K562 (cell line): Measurements from ENCODE around the gene SUDS3. TPM values are rescaled to one million over a fixed set of nuclear protein-coding genes. Genes with fewer than 3 reads are reported as not detected.
A peak's percentile ranks its signal among the peaks of the same experiment; 100 is the strongest.

Experiments used
- ATAC-seq: fragments of 200-7000 bp; cut with Tn5 transposase; 3 replicates; pipeline ENCODE4 v1.9.1; 2020; ENCODE audit warnings: moderate library complexity
- BruUV-seq: library from RNA; stranded (reverse); fragments of 400-500 nt; replicated peaks from 2 replicates; lab custom pipeline; 2021; lab: Mats Ljungman, UMichigan
- CTCF ChIA-PET: fragments of 300-600 bp; formaldehyde crosslinking; extraction: SDS; loops from one replicate; lab custom pipeline; 2021; ENCODE audit warnings: low intra/inter-chr PET ratio; lab: Yijun Ruan, JAX
- POLR2A ChIA-PET: fragments of 300-600, 350-650 bp; sonication (Branson Sonifier 250); formaldehyde crosslinking; extraction: SDS; loops from one replicate; lab custom pipeline; 2021; ENCODE audit warnings: antibody characterized with exemption, inconsistent platforms; lab: Yijun Ruan, JAX
- DNase-seq, 4 experiments: peaks; one replicate each; pipeline versions ENCODE4 v3.0.0 to v3.0.0-alpha.2; 2011 to 2018; ENCODE audit warnings: low spot score in 3 of 4, mixed read lengths in 3 of 4; ENCODE audit errors: extremely low read depth in 1 of 4
- FAIRE-seq: peaks from 2 replicates; lab custom pipeline; 2011; peaks lifted over from hg19 to GRCh38; lab: Jason Lieb, UNC
- H2AFZ ChIP-seq: 2 replicates; pipeline ENCODE4 v1.6.0; 2011; ENCODE audit warnings: low read depth, low read length, control low read depth, inconsistent platforms
- H3K27ac ChIP-seq: fragments of 200-600 bp; 3 replicates; pipeline ENCODE4 v1.8.0; 2011; ENCODE audit warnings: low read depth, mild to moderate bottlenecking, control low read depth, inconsistent platforms, low read length, moderate library complexity, mixed read lengths; ENCODE audit errors: extremely low read depth
- H3K27me3 ChIP-seq, 2 experiments: fragments of 300-600 bp in 1 of 2; 2 replicates in 1 of 2; 3 replicates in 1 of 2; pipeline versions ENCODE4 v1.6.0 to v1.8.0; 2011; ENCODE audit warnings: inconsistent platforms in 2 of 2, low read length in 2 of 2, mild to moderate bottlenecking in 1 of 2, mixed read lengths in 1 of 2, moderate library complexity in 1 of 2; ENCODE audit not compliant: control insufficient read depth in 2 of 2, insufficient read depth in 2 of 2
- H3K36me3 ChIP-seq: fragments of 300-600 bp; 3 replicates; pipeline ENCODE4 v1.8.0; 2011; ENCODE audit warnings: mild to moderate bottlenecking, low read length, inconsistent platforms; ENCODE audit not compliant: control insufficient read depth, insufficient read depth
- H3K4me1 ChIP-seq, 2 experiments: fragments of 200-600 bp in 1 of 2; replicated peaks in 1 of 2; 2 replicates in 1 of 2; 3 replicates in 1 of 2; pipeline versions ENCODE4 v1.5.1 to v1.8.0; 2011; ENCODE audit warnings: inconsistent platforms in 2 of 2, low read length in 2 of 2, mild to moderate bottlenecking in 1 of 2, mixed read lengths in 1 of 2, moderate library complexity in 1 of 2; ENCODE audit not compliant: control insufficient read depth in 2 of 2, insufficient read depth in 2 of 2
- H3K4me2 ChIP-seq: 2 replicates; pipeline ENCODE4 v1.6.1; 2011; ENCODE audit warnings: low read length, control low read depth, inconsistent platforms, mixed read lengths; ENCODE audit not compliant: insufficient read depth
- H3K4me3 ChIP-seq: fragments of 200-600 bp; sonication (generic), shearing (Covaris generic); 2 replicates; pipeline ENCODE4 v1.5.1; 2016; ENCODE audit warnings: control low read depth, inconsistent platforms
- H3K79me2 ChIP-seq: fragments of 200-600 bp; 3 replicates; pipeline ENCODE4 v1.8.0; 2011; ENCODE audit warnings: low read length, inconsistent platforms; ENCODE audit not compliant: control insufficient read depth, insufficient read depth
- H3K9ac ChIP-seq, 2 experiments: 2 replicates each; pipeline versions ENCODE4 v1.6.0 to v1.6.1; 2011; ENCODE audit warnings: low read depth in 2 of 2, low read length in 2 of 2, control low read depth in 1 of 2, inconsistent platforms in 1 of 2, mild to moderate bottlenecking in 1 of 2, mixed read lengths in 1 of 2; ENCODE audit not compliant: insufficient read depth in 1 of 2
- H3K9me1 ChIP-seq: one replicate; pipeline ENCODE4 v1.6.0; 2011; ENCODE audit warnings: inconsistent platforms, mild to moderate bottlenecking, low read length, moderate library complexity; ENCODE audit not compliant: control insufficient read depth, insufficient read depth
- H3K9me3 ChIP-seq: replicated peaks from 2 replicates; pipeline ENCODE4 v1.5.1; 2011; ENCODE audit warnings: low read depth, low read length, inconsistent platforms; ENCODE audit not compliant: control insufficient read depth, insufficient read depth
- H4K20me1 ChIP-seq: replicated peaks from 2 replicates; pipeline ENCODE4 v1.6.1; 2011; ENCODE audit warnings: low read length, inconsistent platforms, mixed read lengths; ENCODE audit not compliant: control insufficient read depth, insufficient read depth
- GABPB2 ChIP-seq: fragments of 250-450 bp; sonication (Bioruptor Pico); conservative IDR thresholded peaks from 2 replicates; pipeline ENCODE4 v1.5.1; 2021; ENCODE audit warnings: mild to moderate bottlenecking
- KAT2B ChIP-seq: IDR thresholded peaks from one replicate; pipeline ENCODE4 v1.6.1; 2012; ENCODE audit warnings: low read depth, mild to moderate bottlenecking, control low read depth, inconsistent platforms, low read length, moderate library complexity
- MECOM ChIP-seq: fragments of 250-450 bp; sonication (Bioruptor Pico); IDR thresholded peaks from 2 replicates; pipeline ENCODE4 v1.8.0; 2022; ENCODE audit warnings: inconsistent platforms
- NR0B1 ChIP-seq: fragments of 450-650 bp; IDR thresholded peaks from one replicate; pipeline ENCODE4 v1.6.1; 2018; ENCODE audit warnings: mild to moderate bottlenecking, moderate library complexity; ENCODE audit not compliant: partially characterized antibody
- PCBP2 ChIP-seq: fragments of 200-400 bp; formaldehyde crosslinking; IDR thresholded peaks from 2 replicates; pipeline ENCODE4 v1.6.1; 2018; ENCODE audit warnings: low read length, low read depth, mild to moderate bottlenecking, moderate library complexity; ENCODE audit not compliant: poor library complexity, severe bottlenecking
- SIN3B ChIP-seq: fragments of 450-650 bp; IDR thresholded peaks from 2 replicates; pipeline ENCODE4 v1.6.1; 2017; ENCODE audit warnings: low read depth, mild to moderate bottlenecking, moderate library complexity
- SRSF3 ChIP-seq: fragments of 200-400 bp; formaldehyde crosslinking; IDR thresholded peaks from 2 replicates; pipeline ENCODE4 v1.6.1; 2016; ENCODE audit warnings: mild to moderate bottlenecking, low read length, moderate library complexity; ENCODE audit not compliant: insufficient read depth
- SRSF9 ChIP-seq: fragments of 200-400 bp; formaldehyde crosslinking; IDR thresholded peaks from 2 replicates; pipeline ENCODE4 v1.6.1; 2017; ENCODE audit warnings: low read depth, low read length, borderline replicate concordance
- ZFP36 ChIP-seq: fragments of 150-350 bp; IDR thresholded peaks from 2 replicates; pipeline ENCODE4 v1.6.1; 2018; ENCODE audit warnings: low read length, low read depth; ENCODE audit not compliant: partially characterized antibody
- ZNF436 ChIP-seq: fragments of 250-450, 450-650 bp; sonication (Bioruptor Pico); formaldehyde crosslinking; IDR thresholded peaks from 2 replicates; pipeline ENCODE4 v1.7.0; 2020; ENCODE audit warnings: mild to moderate bottlenecking
- ZNF511 ChIP-seq: sonication (generic); formaldehyde crosslinking; IDR thresholded peaks from 2 replicates; pipeline ENCODE4 v1.8.0; 2022; ENCODE audit warnings: mild to moderate bottlenecking, missing genetic modification reagents
- whole genome bisulfite sequencing: fragments of 100-300 bp; shearing (Covaris generic); methylation state at CpG from one replicate; pipeline ENCODE4 v1.1.6; 2016; ENCODE audit warnings: low coverage, mixed read lengths; ENCODE audit not compliant: insufficient coverage; ENCODE audit errors: missing lambda C conversion rate; 5-methylcytosine and 5-hydroxymethylcytosine counted together
- in situ Hi-C: fragments of 300-500 bp; cut with MboI; formaldehyde crosslinking; loops from 4 replicates; pipeline ENCODE4 v1.15.0; 2018; ENCODE audit warnings: inconsistent platforms, mixed read lengths
- intact Hi-C: fragments of 100-400 bp; cut with micrococcal nuclease; formaldehyde crosslinking; loops from 2 replicates; pipeline ENCODE4 v1.14.2; 2022
- polyA plus RNA-seq, 8 experiments: library from polyadenylated mRNA; depleted of rRNA in 4 of 8; stranded (reverse) in 5 of 8; unstranded in 3 of 8; fragments of >200 nt; fragmentation: Nextera tagmentation in 2 of 8; fragmentation: Illumina TruSeq in 1 of 8; extraction: Ambion mirVana in 2 of 8; extraction: Trizol in 1 of 8; gene quantifications; 2 replicates each; pipeline versions ENCODE4 v1.2.1 to v1.2.3, GENCODE V29; 2011 to 2014; ENCODE audit warnings: inconsistent platforms in 1 of 8, missing spikeins in 1 of 8
- total RNA-seq, 7 experiments: library from RNA; depleted of rRNA in 6 of 7; stranded (reverse); fragments of >200 nt in 6 of 7; fragmentation: Illumina TruSeq in 2 of 7; extraction: Trizol in 2 of 7; gene quantifications; 2 replicates each; pipeline versions ENCODE4 v1.2.1 to v1.2.3, GENCODE V29; 2011 to 2021; ENCODE audit warnings: low replicate concordance in 1 of 7

The SUDS3 gene
- total and polyA plus RNA-seq, 9 of the 15 experiments (the other 6 are each of a cell fraction or from before 2014, with no cell fraction given), result 6.6 to 30.5 (median 23.3) TPM

- TF ChIP-seq SIN3B, result peak; percentile 31; the same call in 1 of the 2 replicates
- TF ChIP-seq ZFP36, result no peak
Observed at GRCh38 chr12:118371321-118372282, 4.8 kb upstream of the SUDS3 start (continued).

GRCh38 chr12:118372541-118373495 lies 3.5 kb upstream of the SUDS3 start, which contains the start of gene TAOK3:
TAOK3 (minus strand) TSS chr12:118372907; CDS start chr12:118255567, 117,340 bp downstream.
- Histone ChIP-seq H3K4me1 (peaks cover 14 to 31% of the 10 kb centered on the region in 2 experiments; a peak in 4 of 5 replicates), H3K27me3 (no peaks in the 10 kb centered on the region), H3K4me2 (peak within 1 kb of the TSS; percentile 94), H3K36me3 (0 out of 3 replicates have a peak, but pooled peaks cover 5% of the 10 kb centered on the region), H3K9me3 (no peaks in the 10 kb centered on the region), H3K27ac (peak within 1 kb of the TSS; percentile 82), H3K9ac (peak within 1 kb of the TSS; percentile 89 to 96), H2AFZ (peak within 1 kb of the TSS; percentile 100), H3K79me2 (peaks cover 66% of the 10 kb centered on the region), H3K9me1 (no peaks in the 10 kb centered on the region), H3K4me3 (peak within 1 kb of the TSS; percentile 96), H4K20me1 (peaks cover 6% of the 10 kb centered on the region)
- POLR2A ChIA-PET, result interaction anchor here (0.6 to 1.7 kb wide), 12 partner anchors 12 to 1627 kb away, joined by 3 to 10 read pairs (median 4); partner anchors contain the start of genes PEBP1 and WSB2
- in situ Hi-C loops (loop anchor here (25.0 kb wide), 1 partner anchor 186 kb away; no protein-coding TSS in a partner anchor), intact Hi-C loops (no loop called here)
- ATAC-seq, result peak; percentile 87
- DNase-seq, result peak; percentile 90 to 99 (median 93)
- BruUV-seq, result no TSS peak
- peak; percentile 94 for FAIRE-seq
- CTCF ChIA-PET, result interaction anchor here (0.8 kb wide), 1 partner anchor 11 kb away, joined by 4 read pairs; no protein-coding TSS in a partner anchor
- 1% methylated on average over 53 of the region's 75 CpGs for WGBS
- TF ChIP-seq GABPB2 (CRISPR knock-in tag), result no peak
- no peak for TF ChIP-seq ZNF511
- TF ChIP-seq SRSF9, result no peak
- no peak for TF ChIP-seq PCBP2
- TF ChIP-seq KAT2B, result no peak
- no peak for TF ChIP-seq ZNF436 (CRISPR knock-in tag)
- TF ChIP-seq MECOM (CRISPR knock-in tag), result no peak
- TF ChIP-seq NR0B1, result no peak
- TF ChIP-seq SRSF3, result no peak
